ENCODE measurements around the gene COL6A3. TPM values are rescaled to one million over a fixed set of nuclear protein-coding genes. Genes with fewer than 3 reads are reported as not detected.
"Not testable (repeated sequence)": the region's sequence is repeated elsewhere in the genome, so short reads cannot be mapped to it uniquely, and the experiment has no call there.

COL6A3 gene
- total RNA-seq, 1 donor from 2014 or later, result 156 TPM

GRCh38 chr2:237359518-237359840, 54.5 kb downstream of the COL6A3 start:
- no peaks in the 10 kb centered on the region for H3K9me3 ChIP-seq
- TF ChIP-seq, protein P1, sequence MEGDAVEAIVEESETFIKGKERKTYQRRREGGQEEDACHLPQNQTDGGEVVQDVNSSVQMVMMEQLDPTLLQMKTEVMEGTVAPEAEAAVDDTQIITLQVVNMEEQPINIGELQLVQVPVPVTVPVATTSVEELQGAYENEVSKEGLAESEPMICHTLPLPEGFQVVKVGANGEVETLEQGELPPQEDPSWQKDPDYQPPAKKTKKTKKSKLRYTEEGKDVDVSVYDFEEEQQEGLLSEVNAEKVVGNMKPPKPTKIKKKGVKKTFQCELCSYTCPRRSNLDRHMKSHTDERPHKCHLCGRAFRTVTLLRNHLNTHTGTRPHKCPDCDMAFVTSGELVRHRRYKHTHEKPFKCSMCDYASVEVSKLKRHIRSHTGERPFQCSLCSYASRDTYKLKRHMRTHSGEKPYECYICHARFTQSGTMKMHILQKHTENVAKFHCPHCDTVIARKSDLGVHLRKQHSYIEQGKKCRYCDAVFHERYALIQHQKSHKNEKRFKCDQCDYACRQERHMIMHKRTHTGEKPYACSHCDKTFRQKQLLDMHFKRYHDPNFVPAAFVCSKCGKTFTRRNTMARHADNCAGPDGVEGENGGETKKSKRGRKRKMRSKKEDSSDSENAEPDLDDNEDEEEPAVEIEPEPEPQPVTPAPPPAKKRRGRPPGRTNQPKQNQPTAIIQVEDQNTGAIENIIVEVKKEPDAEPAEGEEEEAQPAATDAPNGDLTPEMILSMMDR (IDR thresholded peaks at IDR 0.05), result no peak
- H3K4me1 ChIP-seq, result peaks cover 0 to 7% of the 10 kb centered on the region in 2 donors
- H3K27me3 ChIP-seq, result no peaks in the 10 kb centered on the region
- intact Hi-C loops (cut with DNase I), result loop anchor here (5.0 kb wide), 1 partner anchor 67 kb away; no protein-coding TSS in a partner anchor
- no peak overlapping the region for H3K27ac ChIP-seq
- no peak overlapping the region for H3K4me3 ChIP-seq
- peaks cover 56 to 70% of the 10 kb centered on the region in 2 donors for H3K36me3 ChIP-seq
- DNase-seq (ENCODE audit: low spot score in 2 of 2), result no peak

DNA sequence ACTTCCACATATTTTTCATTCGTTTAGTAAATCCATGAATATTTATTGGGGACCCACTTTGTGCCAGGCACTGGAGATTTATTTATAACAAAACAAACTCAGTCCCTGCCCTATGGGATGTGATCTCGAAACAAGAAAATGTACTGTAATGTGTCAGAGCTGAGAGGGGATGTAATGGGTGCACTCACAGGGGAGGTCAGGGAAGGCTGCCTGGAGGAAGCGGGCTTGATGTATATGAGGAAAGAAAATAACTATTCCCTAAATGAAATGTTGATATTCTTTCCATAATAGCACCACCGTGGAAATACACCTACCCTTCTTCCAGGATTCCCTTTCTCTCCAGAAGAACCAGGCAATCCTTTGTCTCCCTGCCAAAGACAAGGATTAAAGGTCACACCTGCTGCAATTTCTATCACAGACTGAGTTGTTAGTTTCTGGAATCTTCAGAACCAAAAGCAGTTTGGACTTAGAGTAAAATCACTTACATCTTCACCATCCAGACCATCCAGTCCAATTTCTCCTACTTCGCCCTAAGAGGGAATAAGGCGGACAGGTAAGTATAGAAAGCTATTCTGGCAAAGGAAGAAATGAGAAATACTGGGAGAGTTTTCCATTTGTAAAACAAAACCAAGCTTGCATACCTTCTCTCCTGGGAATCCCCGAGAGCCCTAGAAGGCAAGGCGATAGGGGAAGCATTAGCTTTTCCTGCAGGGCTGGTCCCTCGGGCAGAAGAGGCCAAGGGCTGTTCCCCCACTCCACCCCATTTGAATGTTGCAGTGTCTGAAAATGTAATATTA, 55.0 kb downstream of the COL6A3 start:
- DNase-seq (ENCODE audit: low spot score in 2 of 2), result no peak
- TF ChIP-seq, protein P1 (IDR thresholded peaks at IDR 0.05), result no peak
- no peaks in the 10 kb centered on the region for H3K27me3 ChIP-seq
- H3K9me3 ChIP-seq, result no peaks in the 10 kb centered on the region
- H3K4me3 ChIP-seq, result no peak overlapping the region
- no peak overlapping the region for H3K27ac ChIP-seq
- peaks cover 0 to 7% of the 10 kb centered on the region in 2 donors for H3K4me1 ChIP-seq
- intact Hi-C loops (cut with DNase I), result loop anchor here (5.0 kb wide), 1 partner anchor 67 kb away; no protein-coding TSS in a partner anchor
- H3K36me3 ChIP-seq, result peaks cover 53 to 64% of the 10 kb centered on the region in 2 donors

GRCh38 chr2:237355701-237356100, 58.3 kb downstream of the COL6A3 start:
- no peak for DNase-seq (ENCODE audit: low spot score in 2 of 2)
- TF ChIP-seq, protein P1 (IDR thresholded peaks at IDR 0.05), result no peak
- Histone ChIP-seq H3K36me3 (peaks cover 36 to 53% of the 10 kb centered on the region in 2 donors), H3K4me1 (peaks cover 0 to 7% of the 10 kb centered on the region in 2 donors), H3K9me3 (no peaks in the 10 kb centered on the region), H3K4me3 (no peak overlapping the region), H3K27me3 (no peaks in the 10 kb centered on the region), H3K27ac (peak overlapping the region in 1 of 2 donors; percentile 7)
- intact Hi-C loops (cut with DNase I), result loop anchor here (5.0 kb wide), 1 partner anchor 63 kb away; no protein-coding TSS in a partner anchor

GRCh38 chr2:237354892-237355291, 59.1 kb downstream of the COL6A3 start:
- TF ChIP-seq, protein P1 (IDR thresholded peaks at IDR 0.05), result no peak
- H3K9me3 ChIP-seq, result no peaks in the 10 kb centered on the region
- DNase-seq (ENCODE audit: low spot score in 2 of 2), result no peak
- H3K27ac ChIP-seq, result peak overlapping the region; percentile 16 to 29
- H3K4me1 ChIP-seq, result peaks cover 0 to 7% of the 10 kb centered on the region in 2 donors
- H3K27me3 ChIP-seq, result no peaks in the 10 kb centered on the region
- intact Hi-C loops (cut with DNase I), result loop anchor here (5.0 kb wide), 1 partner anchor 63 kb away; no protein-coding TSS in a partner anchor
- peaks cover 33 to 52% of the 10 kb centered on the region in 2 donors for H3K36me3 ChIP-seq
- H3K4me3 ChIP-seq, result no peak overlapping the region

GRCh38 chr2:237354172-237354571, 59.8 kb downstream of the COL6A3 start:
- intact Hi-C loops (cut with DNase I); H3K4me3 ChIP-seq; DNase-seq (ENCODE audit: low spot score in 2 of 2); H3K27me3 ChIP-seq; H3K9me3 ChIP-seq; H3K27ac ChIP-seq; H3K4me1 ChIP-seq: not testable (repeated sequence)
- H3K36me3 ChIP-seq, result peaks cover 27 to 47% of the 10 kb centered on the region in 2 donors

- no peaks in the 10 kb centered on the region for H3K9me3 ChIP-seq
- peaks cover 0 to 7% of the 10 kb centered on the region in 2 donors for H3K4me1 ChIP-seq
- no peak for DNase-seq (ENCODE audit: low spot score in 2 of 2)
- H3K27me3 ChIP-seq, result no peaks in the 10 kb centered on the region
- H3K27ac ChIP-seq, result no peak overlapping the region
- H3K4me3 ChIP-seq, result no peak overlapping the region
- TF ChIP-seq, protein P1 (IDR thresholded peaks at IDR 0.05), result no peak
- H3K36me3 ChIP-seq, result peaks cover 24 to 43% of the 10 kb centered on the region in 2 donors
- intact Hi-C loops (cut with DNase I), result no loop called here
Measured at GRCh38 chr2:237353215-237353614, 60.7 kb downstream of the COL6A3 start.
